Measurements from ENCODE around the gene TOMM6. TPM values are rescaled to one million over a fixed set of nuclear protein-coding genes. Genes with fewer than 3 reads are reported as not detected.

Gene TOMM6
- total and polyA plus RNA-seq, 2 donors from 2014 or later = 150 to 479 TPM

DNA sequence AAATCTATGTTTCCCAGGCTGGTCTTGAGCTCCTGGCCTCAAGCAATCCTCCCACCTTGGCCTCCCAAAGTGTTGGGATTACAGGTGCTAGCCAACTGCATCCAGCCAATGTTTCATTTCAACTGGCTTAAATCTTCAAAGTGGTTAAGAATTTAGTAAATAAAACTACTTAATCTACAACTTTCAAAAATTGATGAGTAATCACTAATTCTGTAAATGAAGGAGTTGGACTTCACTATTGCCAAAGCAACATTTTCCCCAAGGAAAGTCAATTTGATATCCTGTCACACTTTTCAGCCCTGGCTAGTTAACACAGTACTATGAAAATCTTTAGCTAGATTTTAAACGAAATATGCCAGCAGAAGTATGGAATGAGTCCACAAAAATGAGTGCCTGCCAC is 3.8 kb downstream of the TOMM6 start:
- Histone ChIP-seq H3K9me3 (ENCODE audit: control insufficient read depth in 2 of 3, insufficient read depth in 1 of 3, low read length in 3 of 3) (no peaks in the 10 kb centered on the region), H3K27ac (ENCODE audit: low read depth in 2 of 2, low read length in 2 of 2) (no peak overlapping the region), H3K9ac (ENCODE audit: low read length in 3 of 3) (no peak overlapping the region), H3K27me3 (ENCODE audit: control insufficient read depth, insufficient read depth, low read length) (no peaks in the 10 kb centered on the region), H3K36me3 (ENCODE audit: control insufficient read depth in 2 of 3, insufficient read depth in 3 of 3, low read length in 3 of 3) (peaks cover 2 to 33% (median 10%) of the 10 kb centered on the region in 3 donors), H3K4me3 (ENCODE audit: low read length in 3 of 3) (no peak overlapping the region), H3K4me1 (ENCODE audit: control insufficient read depth in 2 of 3, insufficient read depth in 2 of 3, low read depth in 1 of 3, low read length in 3 of 3) (no peaks in the 10 kb centered on the region)
- DNase-seq = no peak
- intact Hi-C loops (cut with DNase I) = no loop called here
- TF ChIP-seq, protein P1, sequence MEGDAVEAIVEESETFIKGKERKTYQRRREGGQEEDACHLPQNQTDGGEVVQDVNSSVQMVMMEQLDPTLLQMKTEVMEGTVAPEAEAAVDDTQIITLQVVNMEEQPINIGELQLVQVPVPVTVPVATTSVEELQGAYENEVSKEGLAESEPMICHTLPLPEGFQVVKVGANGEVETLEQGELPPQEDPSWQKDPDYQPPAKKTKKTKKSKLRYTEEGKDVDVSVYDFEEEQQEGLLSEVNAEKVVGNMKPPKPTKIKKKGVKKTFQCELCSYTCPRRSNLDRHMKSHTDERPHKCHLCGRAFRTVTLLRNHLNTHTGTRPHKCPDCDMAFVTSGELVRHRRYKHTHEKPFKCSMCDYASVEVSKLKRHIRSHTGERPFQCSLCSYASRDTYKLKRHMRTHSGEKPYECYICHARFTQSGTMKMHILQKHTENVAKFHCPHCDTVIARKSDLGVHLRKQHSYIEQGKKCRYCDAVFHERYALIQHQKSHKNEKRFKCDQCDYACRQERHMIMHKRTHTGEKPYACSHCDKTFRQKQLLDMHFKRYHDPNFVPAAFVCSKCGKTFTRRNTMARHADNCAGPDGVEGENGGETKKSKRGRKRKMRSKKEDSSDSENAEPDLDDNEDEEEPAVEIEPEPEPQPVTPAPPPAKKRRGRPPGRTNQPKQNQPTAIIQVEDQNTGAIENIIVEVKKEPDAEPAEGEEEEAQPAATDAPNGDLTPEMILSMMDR (IDR thresholded peaks at IDR 0.05; ENCODE audit: borderline replicate concordance, extremely low read depth, insufficient read depth) = no peak
- FAIRE-seq = no peak

DNA sequence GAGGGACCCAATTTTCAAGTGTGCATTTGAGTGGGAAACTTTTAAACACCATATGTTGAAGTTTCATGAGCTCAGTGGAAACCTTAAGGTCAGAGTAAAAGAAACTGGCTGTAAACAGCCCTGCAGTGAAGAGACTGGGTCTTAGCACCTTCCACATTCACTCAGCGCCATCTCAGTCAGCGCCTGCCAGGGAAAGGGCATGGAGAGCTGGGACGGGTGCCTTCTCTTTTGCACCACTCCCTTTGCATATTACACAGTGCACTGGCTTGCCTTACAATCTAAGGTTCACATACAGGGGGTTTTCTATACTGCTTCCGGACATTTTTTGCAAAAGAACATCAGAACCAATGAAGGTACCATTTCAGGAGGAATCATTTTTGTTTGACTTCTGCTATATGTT is 4.5 kb downstream of the TOMM6 start:
- H3K27me3 ChIP-seq (ENCODE audit: control insufficient read depth, insufficient read depth, low read length) = no peaks in the 10 kb centered on the region
- no peak overlapping the region for H3K9ac ChIP-seq (ENCODE audit: low read length in 3 of 3)
- TF ChIP-seq, protein P1 (IDR thresholded peaks at IDR 0.05; ENCODE audit: borderline replicate concordance, extremely low read depth, insufficient read depth) = no peak
- no peak overlapping the region for H3K27ac ChIP-seq (ENCODE audit: low read depth in 2 of 2, low read length in 2 of 2)
- H3K4me1 ChIP-seq (ENCODE audit: control insufficient read depth in 2 of 3, insufficient read depth in 2 of 3, low read depth in 1 of 3, low read length in 3 of 3) = no peaks in the 10 kb centered on the region
- DNase-seq = no peak
- H3K36me3 ChIP-seq (ENCODE audit: control insufficient read depth in 2 of 3, insufficient read depth in 3 of 3, low read length in 3 of 3) = peaks cover 2 to 33% (median 10%) of the 10 kb centered on the region in 3 donors
- H3K4me3 ChIP-seq (ENCODE audit: low read length in 3 of 3) = no peak overlapping the region
- intact Hi-C loops (cut with DNase I) = no loop called here
- FAIRE-seq = no peak
- H3K9me3 ChIP-seq (ENCODE audit: control insufficient read depth in 2 of 3, insufficient read depth in 1 of 3, low read length in 3 of 3) = no peaks in the 10 kb centered on the region

DNA sequence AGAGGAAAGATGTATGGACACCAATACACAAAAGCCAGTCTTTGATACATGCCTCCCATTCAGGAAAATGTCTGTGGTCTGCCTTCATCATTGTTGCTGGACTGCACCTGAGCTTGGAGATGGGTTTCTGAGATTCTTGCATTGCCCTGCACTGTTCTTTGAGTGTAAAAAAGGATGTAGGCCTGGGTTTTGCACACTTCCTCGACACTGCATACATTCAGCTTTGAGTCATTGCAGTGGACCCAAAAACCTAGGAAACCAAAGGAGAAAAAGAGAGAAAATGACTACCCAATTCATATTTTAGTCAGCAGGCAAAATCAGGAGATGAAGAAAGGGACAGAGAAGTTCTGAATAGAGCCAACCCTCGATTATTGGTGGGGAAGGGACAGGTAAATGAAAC is 9.0 kb downstream of the TOMM6 start:
- FAIRE-seq (no peak), DNase-seq (no peak)
- Histone ChIP-seq H3K9me3 (ENCODE audit: control insufficient read depth in 2 of 3, insufficient read depth in 1 of 3, low read length in 3 of 3) (no peaks in the 10 kb centered on the region), H3K27me3 (ENCODE audit: control insufficient read depth, insufficient read depth, low read length) (no peaks in the 10 kb centered on the region), H3K4me3 (ENCODE audit: low read length in 3 of 3) (no peak overlapping the region), H3K4me1 (ENCODE audit: control insufficient read depth in 2 of 3, insufficient read depth in 2 of 3, low read depth in 1 of 3, low read length in 3 of 3) (peaks cover 0 to 3% (median 3%) of the 10 kb centered on the region in 3 donors), H3K9ac (ENCODE audit: low read length in 3 of 3) (no peak overlapping the region), H3K36me3 (ENCODE audit: control insufficient read depth in 2 of 3, insufficient read depth in 3 of 3, low read length in 3 of 3) (peaks cover 0 to 14% (median 0%) of the 10 kb centered on the region in 3 donors), H3K27ac (ENCODE audit: low read depth in 2 of 2, low read length in 2 of 2) (no peak overlapping the region)
- intact Hi-C loops (cut with DNase I) = no loop called here
- TF ChIP-seq, protein P1 (IDR thresholded peaks at IDR 0.05; ENCODE audit: borderline replicate concordance, extremely low read depth, insufficient read depth) = no peak
